ENCODE results near the gene KRTAP12-4.
"Not testable (repeated sequence)": the region's sequence is repeated elsewhere in the genome, so short reads cannot be mapped to it uniquely, and the experiment has no call there.

The KRTAP12-4 gene

GRCh38 chr21:44653656-44654575 is 543 bp downstream of the KRTAP12-4 start:
- DNase-seq: peak; percentile 13

GRCh38 chr21:44653123-44653522 is 1.3 kb downstream of the KRTAP12-4 start:
- DNase-seq: no peak

DNA sequence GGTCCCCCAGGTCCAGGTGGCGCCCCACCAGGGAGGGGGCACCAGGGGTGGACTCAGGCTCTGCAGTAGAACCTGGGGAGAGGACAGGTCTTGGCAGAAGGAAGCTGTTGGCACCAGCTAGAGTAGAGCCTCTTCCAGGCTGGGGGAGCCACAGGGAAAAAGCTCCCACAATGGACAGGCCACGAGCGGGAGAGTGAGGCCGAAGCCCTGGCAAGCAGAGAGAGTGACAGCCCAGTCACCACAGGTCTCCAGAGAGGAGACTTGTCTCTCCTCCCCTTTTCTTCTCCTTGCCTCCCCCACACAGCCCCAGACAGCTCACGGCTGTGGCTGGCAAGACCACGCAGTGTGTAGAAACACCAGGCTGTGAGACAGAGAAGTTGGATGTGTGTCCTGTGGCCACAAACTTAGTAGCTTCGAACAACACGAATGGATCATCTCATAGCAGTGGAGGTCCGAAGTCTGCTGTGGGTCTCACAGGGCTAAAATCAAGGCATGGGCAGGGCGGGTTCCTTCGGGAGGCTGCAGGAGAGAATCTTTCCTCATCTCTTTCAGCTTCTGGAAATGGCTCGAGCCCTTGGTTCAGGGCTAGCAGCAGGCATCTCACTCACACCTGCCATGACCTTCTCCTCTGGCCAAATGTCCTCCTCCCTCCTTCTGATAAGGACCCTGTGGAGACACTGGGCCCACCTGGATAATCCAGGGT is 3.3 kb downstream of the KRTAP12-4 start:
- DNase-seq: no peak

DNA sequence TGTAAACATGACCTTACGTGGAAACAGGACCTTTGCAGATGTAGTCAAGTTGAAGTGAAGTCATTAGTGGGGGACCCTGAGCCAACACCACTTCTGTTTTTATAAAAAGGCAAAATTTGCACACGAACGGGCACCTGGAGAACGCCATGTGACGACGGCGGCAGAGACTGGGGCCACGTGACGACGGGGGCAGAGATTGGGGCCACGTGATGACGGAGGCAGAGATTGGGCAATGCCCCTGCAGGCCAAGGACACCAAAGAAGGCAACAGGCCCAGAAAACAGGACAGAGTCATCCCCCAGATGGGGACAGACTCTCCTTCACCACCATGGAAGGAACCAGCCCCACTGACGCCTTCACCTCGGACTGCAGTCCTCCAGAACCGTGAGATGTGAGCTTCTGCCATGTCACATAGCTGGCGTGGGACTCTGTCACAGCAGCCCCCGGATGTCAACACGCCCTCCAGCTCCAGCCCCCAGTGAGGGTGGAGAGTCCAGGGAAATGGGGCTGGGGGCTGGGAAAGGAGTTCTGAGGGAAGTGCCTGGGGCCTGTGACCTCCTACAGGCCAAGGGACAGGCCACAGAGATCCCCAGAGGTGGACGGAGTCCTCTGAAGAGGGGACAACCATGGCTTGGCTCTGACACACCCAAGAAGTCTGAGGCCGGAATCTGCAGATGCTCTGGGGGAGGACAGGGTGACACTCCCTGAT is 4.0 kb downstream of the KRTAP12-4 start:
- DNase-seq: no peak

DNA sequence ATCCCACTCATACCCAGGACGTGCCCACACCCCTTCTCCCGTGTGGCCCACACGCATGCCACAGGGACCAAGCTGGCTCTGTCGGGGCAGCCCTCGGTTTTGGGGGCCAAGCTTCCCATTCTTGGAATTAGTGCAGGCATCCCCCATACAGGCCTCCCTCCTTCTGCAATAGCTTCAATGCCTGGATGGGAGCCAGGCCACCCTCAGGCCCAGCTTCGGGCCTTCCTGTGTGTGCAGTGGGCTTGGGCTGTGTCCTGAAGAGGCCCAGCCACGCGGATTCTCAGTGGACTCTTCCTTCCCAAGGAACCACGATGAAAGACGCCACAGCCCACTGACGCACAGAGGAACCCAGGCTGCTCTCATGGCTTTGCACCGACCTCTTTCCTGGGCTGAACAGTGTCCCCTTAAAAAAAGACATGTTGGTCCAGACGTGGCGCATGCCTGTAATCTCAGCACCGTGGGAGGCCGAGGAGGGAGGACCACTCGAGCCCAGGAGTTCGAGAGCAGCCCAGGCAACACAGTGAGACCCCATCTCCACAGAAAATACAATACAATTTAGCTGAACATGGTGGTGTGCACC is 4.8 kb downstream of the KRTAP12-4 start:
- no peak for DNase-seq

GRCh38 chr21:44648557-44649311 is 5.7 kb downstream of the KRTAP12-4 start:
- DNase-seq: no peak

- DNase-seq: no peak
Measured at GRCh38 chr21:44647222-44647552, 7.3 kb downstream of the KRTAP12-4 start.

DNA sequence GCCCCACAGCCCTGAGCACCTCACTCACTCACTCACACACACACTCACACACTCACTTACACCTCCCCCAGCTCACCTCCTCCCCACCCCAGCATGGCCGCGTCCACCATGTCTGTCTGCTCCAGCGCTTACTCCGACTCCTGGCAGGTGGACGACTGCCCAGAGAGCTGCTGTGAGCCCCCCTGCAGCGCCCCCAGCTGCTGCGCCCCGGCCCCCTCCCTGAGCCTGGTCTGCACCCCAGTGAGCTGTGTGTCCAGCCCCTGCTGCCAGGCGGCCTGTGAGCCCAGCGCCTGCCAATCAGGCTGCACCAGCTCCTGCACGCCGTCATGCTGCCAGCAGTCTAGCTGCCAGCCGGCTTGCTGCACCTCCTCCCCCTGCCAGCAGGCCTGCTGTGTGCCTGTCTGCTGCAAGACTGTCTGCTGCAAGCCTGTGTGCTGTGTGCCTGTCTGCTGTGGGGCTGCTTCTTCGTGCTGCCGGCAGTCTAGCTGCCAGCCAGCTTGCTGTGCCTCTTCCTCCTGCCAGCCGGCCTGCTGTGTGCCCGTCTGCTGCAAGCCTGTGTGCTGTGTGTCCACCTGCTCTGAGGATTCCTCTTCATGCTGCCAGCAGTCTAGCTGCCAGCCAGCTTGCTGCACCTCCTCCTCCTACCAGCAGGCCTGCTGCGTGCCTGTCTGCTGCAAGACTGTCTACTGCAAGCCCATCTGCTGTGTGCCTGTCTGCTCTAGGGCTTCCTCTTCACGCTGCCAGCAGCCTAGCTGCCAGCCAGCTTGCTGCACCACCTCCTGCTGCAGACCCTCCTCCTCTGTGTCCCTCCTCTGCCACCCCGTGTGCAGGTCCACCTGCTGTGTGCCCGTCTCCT is 7.9 kb downstream of the KRTAP12-4 start, which contains the start of gene KRTAP10-11:
Gene KRTAP10-11, plus strand, starts transcription at position 49 of the 856 bp plus-strand sequence. Its CDS starts 45 bp downstream, at position 94.
- DNase-seq: not testable (repeated sequence)

DNA sequence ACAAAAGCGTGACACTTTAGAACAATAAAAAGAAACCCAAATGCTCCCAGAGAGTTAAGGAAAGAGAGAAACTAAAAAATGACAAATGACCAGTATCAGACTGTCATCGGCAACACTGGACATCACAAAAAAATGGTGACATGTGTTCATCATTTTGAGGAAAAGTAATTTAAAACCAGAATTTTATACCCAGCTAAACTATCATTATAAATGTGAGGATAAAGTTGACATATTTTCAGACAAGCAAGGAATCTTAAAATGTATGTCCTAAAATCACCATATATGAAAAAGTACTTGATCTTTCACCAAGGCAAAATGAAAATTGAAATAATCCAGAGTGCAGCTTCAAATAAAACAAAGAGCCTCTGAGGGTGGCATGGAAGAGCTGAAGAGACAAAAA is 9.6 kb downstream of the KRTAP12-4 start:
- DNase-seq: no peak

DNA sequence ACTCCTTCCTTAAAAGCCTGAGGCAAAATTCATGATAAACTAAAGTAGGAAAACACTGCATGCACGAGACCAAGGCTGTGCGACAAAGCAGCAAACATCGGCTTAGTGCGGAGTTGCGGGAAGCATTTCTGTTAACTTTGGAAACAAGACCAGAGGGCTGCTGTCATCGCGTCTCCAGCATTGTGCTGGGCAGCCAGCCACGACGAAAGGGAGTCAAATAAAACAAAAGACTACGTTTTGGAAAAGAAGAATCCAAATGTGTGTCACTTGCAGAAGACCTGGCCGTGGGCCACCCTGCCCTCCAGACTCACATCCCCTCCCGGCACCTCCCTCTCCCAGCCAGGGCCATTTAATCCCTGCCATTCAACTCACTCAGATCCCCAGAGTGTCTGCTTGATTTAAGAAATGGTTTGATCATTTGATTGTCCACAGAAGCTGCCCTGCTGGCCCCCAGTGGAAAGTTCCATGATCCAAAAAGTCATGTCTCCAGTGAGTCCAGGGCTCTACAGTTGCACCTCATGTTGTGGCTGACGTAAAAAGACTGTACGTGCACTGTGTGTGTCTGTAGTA is 10.6 kb downstream of the KRTAP12-4 start:
- no peak for DNase-seq

DNA sequence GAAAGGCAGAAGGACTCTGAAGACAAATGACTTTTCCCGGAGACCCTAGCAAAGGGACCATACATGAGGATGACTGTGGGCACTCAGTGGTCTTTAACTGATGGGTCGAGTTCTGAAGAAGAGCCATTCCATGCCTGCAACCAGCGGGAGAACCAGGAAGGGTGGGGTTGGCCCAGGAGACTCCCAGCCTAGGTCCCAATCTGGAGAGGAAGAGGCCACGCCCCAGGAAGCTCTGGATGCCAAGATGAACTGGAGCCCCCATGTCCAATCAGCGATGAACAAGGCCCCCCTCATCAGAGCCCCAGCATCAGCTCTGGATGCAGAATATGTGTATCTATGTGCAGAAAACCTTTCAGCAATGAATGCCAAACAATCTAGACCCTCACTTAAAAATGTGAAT is 13.7 kb downstream of the KRTAP12-4 start:
- DNase-seq: no peak

GRCh38 chr21:44639331-44639655 is 15.2 kb downstream of the KRTAP12-4 start:
- no peak for DNase-seq

GRCh38 chr21:44638506-44639330 is 15.7 kb downstream of the KRTAP12-4 start:
- not testable (repeated sequence) for DNase-seq

GRCh38 chr21:44637851-44638348 is 16.6 kb downstream of the KRTAP12-4 start:
- DNase-seq: not testable (repeated sequence)

DNA sequence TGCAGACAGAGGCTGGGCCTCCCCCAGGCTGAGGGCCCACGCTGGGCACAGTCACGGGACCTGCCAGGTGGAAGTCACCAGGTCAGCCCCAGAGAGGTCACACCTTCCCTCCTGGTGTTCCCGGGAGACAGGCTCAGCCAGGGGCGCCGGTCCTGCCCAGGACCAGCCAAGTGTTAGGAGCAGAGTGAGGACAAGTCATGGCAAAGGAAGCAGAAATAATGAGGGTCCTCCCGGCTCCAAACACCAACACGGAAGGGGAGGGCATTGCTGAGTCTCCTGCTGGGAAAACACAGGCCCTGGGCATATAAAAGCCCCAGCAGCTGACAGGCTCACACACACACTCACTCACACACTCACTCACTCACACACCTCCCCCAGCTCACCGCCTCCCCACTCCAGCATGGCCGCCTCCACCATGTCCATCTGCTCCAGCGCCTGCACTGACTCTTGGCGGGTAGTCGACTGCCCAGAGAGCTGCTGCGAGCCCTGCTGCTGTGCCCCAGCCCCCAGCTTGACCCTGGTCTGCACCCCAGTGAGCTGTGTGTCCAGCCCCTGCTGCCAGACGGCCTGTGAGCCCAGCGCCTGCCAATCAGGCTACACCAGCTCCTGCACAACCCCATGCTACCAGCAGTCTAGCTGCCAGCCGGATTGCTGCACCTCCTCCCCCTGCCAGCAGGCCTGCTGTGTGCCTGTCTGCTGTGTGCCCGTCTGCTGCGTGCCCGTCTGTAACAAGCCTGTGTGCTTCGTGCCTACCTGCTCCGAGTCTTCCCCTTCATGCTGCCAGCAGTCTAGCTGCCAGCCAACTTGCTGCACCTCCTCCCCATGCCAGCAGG is 17.2 kb downstream of the KRTAP12-4 start, which contains the start of gene KRTAP10-10:
Gene KRTAP10-10, plus strand, starts transcription at position 339 of the 833 bp plus-strand sequence. Its CDS starts 62 bp downstream, at position 401.
- DNase-seq: no peak

DNA sequence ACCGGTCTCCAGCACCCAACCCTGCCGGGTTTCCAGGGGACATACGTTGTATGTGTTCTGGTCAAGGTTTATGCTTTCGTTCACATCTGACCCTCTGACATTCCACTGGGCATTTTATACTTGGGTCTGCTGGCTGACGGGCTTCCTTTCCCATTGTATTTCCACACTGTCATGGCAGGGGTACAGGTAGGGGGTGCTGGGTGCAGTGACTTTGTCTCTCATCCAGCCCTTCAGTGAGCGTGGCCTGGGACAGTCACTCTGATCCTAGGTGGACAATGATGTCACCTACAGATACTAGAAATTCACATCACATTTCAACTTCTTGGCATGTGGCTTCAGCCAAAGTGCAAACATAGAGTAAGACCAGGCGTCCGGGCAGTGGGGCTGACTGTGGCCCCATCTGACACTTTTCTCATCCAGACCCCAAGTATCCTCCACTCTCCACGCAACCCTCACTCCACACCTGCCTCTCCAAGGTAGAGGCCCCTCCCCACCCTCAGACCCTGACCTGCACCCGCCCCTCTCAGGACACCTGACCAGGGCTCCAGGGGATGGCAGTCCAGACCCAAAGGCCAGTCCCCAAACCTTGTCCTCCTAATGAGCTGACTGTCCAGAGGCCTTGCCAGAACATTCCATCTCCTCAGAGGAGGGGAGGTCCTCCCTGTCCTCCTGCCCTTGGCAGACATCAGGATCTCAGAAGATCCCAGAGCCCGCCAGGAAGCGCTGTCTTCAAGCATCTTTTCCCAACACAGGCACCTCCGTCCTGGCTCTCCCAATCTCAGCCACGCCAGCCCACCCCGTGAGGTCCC is 18.0 kb downstream of the KRTAP12-4 start:
- no peak for DNase-seq

GRCh38 chr21:44632067-44632466 is 22.4 kb downstream of the KRTAP12-4 start:
- no peak for DNase-seq

DNA sequence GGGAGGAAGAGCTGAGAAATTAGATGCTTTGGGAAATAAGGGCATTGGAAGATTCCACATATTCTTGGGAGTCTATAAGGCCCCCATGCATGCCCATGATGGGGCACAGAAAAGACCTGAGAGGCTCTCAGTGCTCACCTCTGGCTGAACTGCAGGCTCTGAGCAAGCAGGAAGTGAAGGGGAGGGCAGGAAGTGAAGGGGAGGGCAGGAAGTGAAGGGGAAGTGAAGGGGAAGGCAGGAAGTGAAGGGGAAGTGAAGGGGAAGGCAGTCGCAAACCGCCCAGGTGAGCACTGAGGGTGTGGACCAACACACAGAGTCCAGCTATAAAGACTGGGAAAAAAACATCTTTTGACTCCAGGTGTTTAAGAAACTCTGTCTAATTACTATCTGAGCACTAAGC is 24.0 kb downstream of the KRTAP12-4 start:
- no peak for DNase-seq

Measured in activated CD4-positive, alpha-beta T cell treated with anti-CD3 and anti-CD28 coated beads, Interleukin-10, Interleukin-2, amounts not matched to agents 100 ng/mL and 50 ng/mL, durations not matched to agents 16 hours and 8 hours (primary cell).